GM15510 (cell line): ENCODE data around the gene SDK1.

Experiments
- POLR2A ChIP-seq: IDR thresholded peaks from 3 replicates; pipeline ENCODE4 v1.6.1; 2011; ENCODE audit warnings: borderline replicate concordance; ENCODE audit not compliant: insufficient read length; ENCODE audit errors: extremely low read depth

Gene SDK1

GRCh38 chr7:3277604-3278572 lies 23.2 kb upstream of the SDK1 start:
- no peak for TF ChIP-seq POLR2A

DNA sequence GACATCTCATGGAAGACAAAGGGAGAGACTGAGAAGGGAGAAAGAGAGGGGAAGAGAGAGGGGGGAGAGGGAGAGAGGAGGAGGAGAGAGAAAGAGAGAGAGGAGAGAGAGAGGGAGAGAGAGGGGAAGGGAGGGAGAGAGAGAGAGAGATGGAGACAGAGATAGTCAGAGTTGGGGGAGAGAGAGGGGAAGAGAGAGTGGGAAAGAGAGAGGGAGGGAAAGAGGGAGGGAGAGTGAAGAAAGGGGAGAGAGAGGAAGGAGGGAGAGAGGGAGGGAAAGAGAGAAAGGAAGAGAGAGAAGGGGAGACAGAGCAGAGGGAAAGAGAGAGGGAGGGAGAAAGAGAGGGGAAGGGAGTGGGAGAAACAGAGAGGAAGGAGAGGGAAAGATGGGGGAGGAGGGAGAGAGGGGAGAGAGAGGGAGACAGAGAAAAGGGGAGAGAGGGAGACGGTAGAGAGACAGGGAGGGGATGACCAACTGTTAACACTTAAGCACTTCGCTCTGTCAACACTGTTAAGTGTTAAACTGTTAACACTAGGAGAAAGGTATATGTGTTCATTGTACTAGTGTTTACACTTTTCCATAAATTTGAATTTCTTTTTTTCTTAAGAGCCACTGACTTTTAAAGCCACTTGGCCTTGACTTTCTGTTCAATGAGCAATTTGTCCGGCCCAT lies 21.8 kb upstream of the SDK1 start:
- TF ChIP-seq POLR2A = no peak

GRCh38 chr7:3280445-3280844 lies 20.6 kb upstream of the SDK1 start:
- no peak for TF ChIP-seq POLR2A

DNA sequence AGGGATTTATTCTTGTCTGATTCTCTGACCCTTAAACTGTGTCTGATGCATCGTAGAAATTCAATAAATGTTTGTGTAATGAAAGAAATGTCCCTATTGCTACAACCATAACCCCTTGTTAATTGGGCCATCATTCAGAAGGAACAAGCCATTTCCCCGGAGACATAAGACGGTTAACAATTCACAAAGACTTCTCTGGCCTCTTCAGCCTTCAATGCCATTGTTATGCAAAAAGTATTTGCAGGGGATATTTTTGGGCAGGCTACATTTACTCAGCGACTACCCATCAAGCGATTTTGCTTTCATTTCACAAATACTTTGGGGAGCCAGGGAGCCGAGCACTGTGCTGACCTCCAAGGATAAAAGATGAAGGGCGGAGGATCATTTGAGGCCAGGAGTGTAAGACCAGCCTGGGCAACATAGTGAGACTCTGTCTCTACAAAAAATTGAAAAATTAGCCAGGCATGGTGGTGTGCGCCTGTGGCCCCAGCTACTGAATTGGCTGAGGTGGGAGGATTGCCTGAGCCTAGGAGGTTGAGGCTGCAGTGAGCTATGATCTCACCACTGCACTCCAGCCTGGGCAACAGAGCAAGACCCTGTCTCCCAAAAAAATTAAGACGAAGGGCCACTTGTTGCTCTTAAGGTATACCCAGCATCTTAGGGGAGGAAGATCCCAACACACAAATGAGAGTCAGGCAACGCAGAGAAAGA lies 20.0 kb upstream of the SDK1 start:
- TF ChIP-seq POLR2A = no peak

GRCh38 chr7:3282457-3282856 lies 18.6 kb upstream of the SDK1 start:
- TF ChIP-seq POLR2A = no peak

GRCh38 chr7:3283130-3283704 lies 17.8 kb upstream of the SDK1 start:
- no peak for TF ChIP-seq POLR2A

GRCh38 chr7:3285652-3286051 lies 15.4 kb upstream of the SDK1 start:
- TF ChIP-seq POLR2A = no peak

GRCh38 chr7:3289996-3290395 lies 11.1 kb upstream of the SDK1 start:
- TF ChIP-seq POLR2A = no peak

GRCh38 chr7:3292694-3293093 lies 8.4 kb upstream of the SDK1 start:
- no peak for TF ChIP-seq POLR2A

- no peak for TF ChIP-seq POLR2A
Observed at GRCh38 chr7:3294432-3295100, 6.5 kb upstream of the SDK1 start.

GRCh38 chr7:3297105-3297819 lies 3.8 kb upstream of the SDK1 start:
- TF ChIP-seq POLR2A = no peak

- no peak for TF ChIP-seq POLR2A
Observed at GRCh38 chr7:3300221-3300650, 816 bp upstream of the SDK1 start.

DNA sequence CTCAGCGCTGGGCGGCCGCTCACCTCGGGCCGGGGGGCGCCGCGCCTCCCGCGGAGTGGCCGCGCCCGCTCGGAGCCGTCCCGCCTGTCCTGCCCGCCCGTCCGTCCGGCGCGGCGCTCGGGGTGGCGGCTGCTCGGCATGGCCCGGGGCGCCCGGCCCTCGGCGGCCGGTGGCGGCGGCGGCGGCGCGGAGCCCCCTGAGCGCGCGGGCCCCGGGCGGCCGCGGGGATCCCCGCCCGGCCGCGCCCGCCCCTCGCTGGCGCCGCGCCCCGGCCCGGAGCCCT lies 338 bp downstream of the SDK1 start:
- no peak for TF ChIP-seq POLR2A
